Measurements from ENCODE around the gene ZFPL1. TPM values are rescaled to one million over a fixed set of nuclear protein-coding genes. Genes with fewer than 3 reads are reported as not detected.
A peak's percentile ranks its signal among the peaks of the same experiment; 100 is the strongest.

The ZFPL1 gene
- total RNA-seq, 1 donor from 2014 or later = 36.6 TPM

GRCh38 chr11:65110354-65110861, 26.4 kb downstream of the ZFPL1 start:
- peak; percentile 96 for DNase-seq
- intact Hi-C loops (cut with micrococcal nuclease) = loop anchor here (1.0 to 5.0 kb wide), 8 partner anchors 8 to 402 kb away; partner anchors contain the start of genes CAPN1, CDCA5, FAU and MRPL49
- peaks cover 37% of the 10 kb centered on the region for H3K4me1 Mint-ChIP-seq
- no peaks in the 10 kb centered on the region for H3K27me3 Mint-ChIP-seq
- POLR2A ChIA-PET = interaction anchor here (1.0 to 15.3 kb wide), 14 partner anchors 8 to 460 kb away, joined by 3 to 546 read pairs (median 6); partner anchors contain the start of genes ARL2, CAPN1, CDC42EP2 and FAU
- H3K36me3 Mint-ChIP-seq (ENCODE audit: low read depth) = peaks cover 37% of the 10 kb centered on the region
- CTCF ChIA-PET = interaction anchor here (0.6 to 4.2 kb wide), 25 partner anchors 9 to 401 kb away, joined by 3 to 48 read pairs (median 4); partner anchors contain the start of genes ARL2, CAPN1, CDC42EP2 and FAU
- H3K4me3 Mint-ChIP-seq = peak overlapping the region; percentile 32
- ATAC-seq (ENCODE audit: low read depth) = peak; percentile 60
- H3K9me3 Mint-ChIP-seq = no peaks in the 10 kb centered on the region
- peak overlapping the region; percentile 53 for H3K27ac Mint-ChIP-seq
- TF ChIP-seq, protein P1, sequence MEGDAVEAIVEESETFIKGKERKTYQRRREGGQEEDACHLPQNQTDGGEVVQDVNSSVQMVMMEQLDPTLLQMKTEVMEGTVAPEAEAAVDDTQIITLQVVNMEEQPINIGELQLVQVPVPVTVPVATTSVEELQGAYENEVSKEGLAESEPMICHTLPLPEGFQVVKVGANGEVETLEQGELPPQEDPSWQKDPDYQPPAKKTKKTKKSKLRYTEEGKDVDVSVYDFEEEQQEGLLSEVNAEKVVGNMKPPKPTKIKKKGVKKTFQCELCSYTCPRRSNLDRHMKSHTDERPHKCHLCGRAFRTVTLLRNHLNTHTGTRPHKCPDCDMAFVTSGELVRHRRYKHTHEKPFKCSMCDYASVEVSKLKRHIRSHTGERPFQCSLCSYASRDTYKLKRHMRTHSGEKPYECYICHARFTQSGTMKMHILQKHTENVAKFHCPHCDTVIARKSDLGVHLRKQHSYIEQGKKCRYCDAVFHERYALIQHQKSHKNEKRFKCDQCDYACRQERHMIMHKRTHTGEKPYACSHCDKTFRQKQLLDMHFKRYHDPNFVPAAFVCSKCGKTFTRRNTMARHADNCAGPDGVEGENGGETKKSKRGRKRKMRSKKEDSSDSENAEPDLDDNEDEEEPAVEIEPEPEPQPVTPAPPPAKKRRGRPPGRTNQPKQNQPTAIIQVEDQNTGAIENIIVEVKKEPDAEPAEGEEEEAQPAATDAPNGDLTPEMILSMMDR (IDR thresholded peaks at IDR 0.05) = peak; percentile 52

DNA sequence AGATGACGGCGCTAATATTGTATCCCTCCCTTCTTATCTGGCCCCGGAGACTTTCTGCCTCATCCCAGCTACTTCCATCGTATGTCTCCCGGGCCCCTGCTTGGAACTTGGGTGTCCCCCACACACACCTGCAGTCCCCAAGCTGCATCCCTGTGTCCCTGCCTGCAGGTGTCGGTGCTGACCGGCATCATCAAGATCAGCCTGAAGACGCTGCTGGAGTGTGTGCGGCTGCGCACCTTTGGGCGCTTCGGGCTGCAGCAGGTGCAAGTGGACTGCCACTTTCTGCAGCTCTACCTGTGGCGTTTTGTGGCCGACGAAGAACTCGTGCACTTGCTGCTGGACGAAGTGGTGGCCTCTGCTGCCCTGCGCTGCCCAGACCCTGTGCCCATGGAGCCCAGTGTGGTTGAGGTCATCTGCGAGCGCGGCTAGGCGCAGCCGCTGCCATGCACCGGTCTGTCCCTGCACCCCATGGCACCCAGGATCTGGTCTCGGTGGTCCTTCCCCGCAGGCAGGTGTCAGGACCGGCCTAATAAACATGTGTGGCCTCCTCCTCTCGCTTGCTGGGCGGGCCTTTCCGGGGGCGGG, 27.2 kb downstream of the ZFPL1 start:
- DNase-seq = no peak

GRCh38 chr11:65111744-65112545, 27.9 kb downstream of the ZFPL1 start, which contains the start of gene TM7SF2:
Gene TM7SF2, plus strand, starts transcription at chr11:65111872. Its CDS starts 144 bp downstream, at chr11:65112016.
- DNase-seq (peak; percentile 90), ATAC-seq (ENCODE audit: low read depth) (peak; percentile 78)
- peaks cover 29% of the 10 kb centered on the region for H3K36me3 Mint-ChIP-seq (ENCODE audit: low read depth)
- H3K27me3 Mint-ChIP-seq = no peaks in the 10 kb centered on the region
- intact Hi-C loops (cut with micrococcal nuclease) = loop anchor here (2.0 to 5.0 kb wide), 2 partner anchors 149 to 400 kb away; partner anchors contain the start of gene POLA2
- POLR2A ChIA-PET = interaction anchor here (0.6 to 15.3 kb wide), 26 partner anchors 10 to 747 kb away, joined by 3 to 546 read pairs (median 4); partner anchors contain the start of genes ARL2, CAPN1, CDC42EP2 and CFL1
- TF ChIP-seq, protein P1 (IDR thresholded peaks at IDR 0.05) = no peak
- CTCF ChIA-PET = interaction anchor here (0.7 to 4.2 kb wide), 14 partner anchors 9 to 749 kb away, joined by 3 to 48 read pairs (median 6); partner anchors contain the start of genes ARL2, CAPN1, CDC42EP2 and FAU
- H3K27ac Mint-ChIP-seq = peak within 1 kb of the TSS; percentile 77
- H3K9me3 Mint-ChIP-seq = no peaks in the 10 kb centered on the region
- H3K4me3 Mint-ChIP-seq = peak within 1 kb of the TSS; percentile 89
- peaks cover 50% of the 10 kb centered on the region for H3K4me1 Mint-ChIP-seq

More for the DNA sequence above, 27.2 kb downstream of the ZFPL1 start:
- TF ChIP-seq, protein P1 (IDR thresholded peaks at IDR 0.05) = no peak
- peak overlapping the region; percentile 89 for H3K4me3 Mint-ChIP-seq
- no peaks in the 10 kb centered on the region for H3K9me3 Mint-ChIP-seq
- CTCF ChIA-PET = interaction anchor here (0.7 to 4.2 kb wide), 20 partner anchors 10 to 750 kb away, joined by 3 to 48 read pairs (median 6); partner anchors contain the start of genes ARL2, CAPN1, CDC42EP2 and FAU
- H3K27ac Mint-ChIP-seq = peak overlapping the region; percentile 77
- no peak for ATAC-seq (ENCODE audit: low read depth)
- no peaks in the 10 kb centered on the region for H3K27me3 Mint-ChIP-seq
- peaks cover 43% of the 10 kb centered on the region for H3K4me1 Mint-ChIP-seq
- intact Hi-C loops (cut with micrococcal nuclease) = loop anchor here (2.0 to 5.0 kb wide), 2 partner anchors 150 to 401 kb away; partner anchors contain the start of gene POLA2
- POLR2A ChIA-PET = interaction anchor here (0.6 to 15.3 kb wide), 29 partner anchors 9 to 747 kb away, joined by 3 to 546 read pairs (median 4); partner anchors contain the start of genes ARL2, CAPN1, CDC42EP2 and CFL1
- peaks cover 35% of the 10 kb centered on the region for H3K36me3 Mint-ChIP-seq (ENCODE audit: low read depth)

GRCh38 chr11:65112546-65113360, 28.7 kb downstream of the ZFPL1 start:
- DNase-seq = peak; percentile 75
- Mint-ChIP-seq H3K27ac (peak overlapping the region; percentile 76), H3K27me3 (no peaks in the 10 kb centered on the region), H3K9me3 (no peaks in the 10 kb centered on the region), H3K4me3 (peak overlapping the region; percentile 89), H3K4me1 (peaks cover 54% of the 10 kb centered on the region), H3K36me3 (ENCODE audit: low read depth) (peaks cover 29% of the 10 kb centered on the region)
- ChIA-PET POLR2A (interaction anchor here (0.6 to 15.3 kb wide), 14 partner anchors 9 to 746 kb away, joined by 3 to 546 read pairs (median 4); partner anchors contain the start of genes CAPN1, CDC42EP2, CFL1 and FAU), CTCF (interaction anchor here (0.7 to 4.2 kb wide), 9 partner anchors 9 to 217 kb away, joined by 3 to 48 read pairs (median 5); partner anchors contain the start of genes ARL2, CAPN1, CDC42EP2 and FAU)
- TF ChIP-seq, protein P1 (IDR thresholded peaks at IDR 0.05) = peak; percentile 29
- intact Hi-C loops (cut with micrococcal nuclease) = loop anchor here (5.0 kb wide), 1 partner anchor 400 kb away; no protein-coding TSS in a partner anchor
- ATAC-seq (ENCODE audit: low read depth) = peak; percentile 43

All from activated B cell treated with CpG ODN at 0.5 μM for 24 hours (primary cell).